Measurements from ENCODE around the gene POT1. TPM values are rescaled to one million over a fixed set of nuclear protein-coding genes. Genes with fewer than 3 reads are reported as not detected.

POT1 gene
- total RNA-seq, 4 donors from 2014 or later: 3.7 to 15.1 (median 14.7) TPM

- DNase-seq: no peak
- WGBS, 2 donors (ENCODE audit: low coverage in 1 of 2): 88 to 95% methylated on average over 2 of the region's 2 CpGs
- no peaks in the 10 kb centered on the region for H3K9me3 ChIP-seq
- no peaks in the 10 kb centered on the region for H3K4me1 ChIP-seq
- in situ Hi-C loops (cut with MboI; ENCODE audit: low pct_ligation_motif_present in 1 of 4, low pct_unique_long_range_greater_than_20kb in 1 of 4, low sequenced_read_pairs in 3 of 4) (loop anchor here in 3 of 4 donors (10.0 to 25.0 kb wide), 2 partner anchors 619 to 627 kb away; no protein-coding TSS in a partner anchor), intact Hi-C loops (cut with DNase I; ENCODE audit: low total_unique reads) (no loop called here)
- no peaks in the 10 kb centered on the region for H3K27me3 ChIP-seq
- no peak overlapping the region for H3K4me3 ChIP-seq
- no peak overlapping the region for H3K27ac ChIP-seq
- TF ChIP-seq CTCF (IDR thresholded peaks at IDR 0.05) (no peak), EP300 (IDR thresholded peaks at IDR 0.05; ENCODE audit: low read depth) (no peak), POLR2AphosphoS5 (IDR thresholded peaks at IDR 0.05) (no peak), POLR2A (IDR thresholded peaks at IDR 0.05) (no peak)
- H3K36me3 ChIP-seq: no peaks in the 10 kb centered on the region
Observed at GRCh38 chr7:124781418-124781817, 148.2 kb downstream of the POT1 start.

- 79 to 100% methylated on average over 1 of the region's 1 CpG for WGBS, 2 donors (ENCODE audit: low coverage in 1 of 2)
- Histone ChIP-seq H3K36me3 (no peaks in the 10 kb centered on the region), H3K27ac (no peak overlapping the region), H3K4me3 (no peak overlapping the region), H3K9me3 (no peaks in the 10 kb centered on the region), H3K4me1 (no peaks in the 10 kb centered on the region), H3K27me3 (peaks cover 3% of the 10 kb centered on the region)
- intact Hi-C loops (cut with DNase I; ENCODE audit: low total_unique reads) (no loop called here), in situ Hi-C loops (cut with MboI; ENCODE audit: low pct_ligation_motif_present in 1 of 4, low pct_unique_long_range_greater_than_20kb in 1 of 4, low sequenced_read_pairs in 3 of 4) (loop anchor here in 3 of 4 donors (10.0 to 25.0 kb wide), 2 partner anchors 618 to 626 kb away; no protein-coding TSS in a partner anchor)
- TF ChIP-seq POLR2A (IDR thresholded peaks at IDR 0.05): no peak
- TF ChIP-seq EP300 (IDR thresholded peaks at IDR 0.05; ENCODE audit: low read depth): no peak
- TF ChIP-seq POLR2AphosphoS5 (IDR thresholded peaks at IDR 0.05): no peak
- no peak for TF ChIP-seq CTCF (IDR thresholded peaks at IDR 0.05)
- DNase-seq: no peak
Observed at GRCh38 chr7:124780608-124781007, 149.0 kb downstream of the POT1 start.

GRCh38 chr7:124780056-124780455 is 149.6 kb downstream of the POT1 start:
- DNase-seq: no peak
- Histone ChIP-seq H3K27ac (no peak overlapping the region), H3K27me3 (peaks cover 3% of the 10 kb centered on the region), H3K9me3 (no peaks in the 10 kb centered on the region), H3K4me1 (no peaks in the 10 kb centered on the region), H3K36me3 (no peaks in the 10 kb centered on the region), H3K4me3 (no peak overlapping the region)
- no peak for TF ChIP-seq CTCF (IDR thresholded peaks at IDR 0.05)
- intact Hi-C loops (cut with DNase I; ENCODE audit: low total_unique reads): no loop called here
- in situ Hi-C loops (cut with MboI; ENCODE audit: low pct_ligation_motif_present in 1 of 4, low pct_unique_long_range_greater_than_20kb in 1 of 4, low sequenced_read_pairs in 3 of 4): loop anchor here in 3 of 4 donors (10.0 to 25.0 kb wide), 2 partner anchors 618 to 625 kb away; no protein-coding TSS in a partner anchor

- Histone ChIP-seq H3K4me1 (no peaks in the 10 kb centered on the region), H3K27me3 (peaks cover 3% of the 10 kb centered on the region), H3K36me3 (no peaks in the 10 kb centered on the region), H3K9me3 (no peaks in the 10 kb centered on the region), H3K4me3 (no peak overlapping the region), H3K27ac (no peak overlapping the region)
- TF ChIP-seq EP300 (IDR thresholded peaks at IDR 0.05; ENCODE audit: low read depth) (no peak), CTCF (IDR thresholded peaks at IDR 0.05) (no peak), POLR2AphosphoS5 (IDR thresholded peaks at IDR 0.05) (no peak), POLR2A (IDR thresholded peaks at IDR 0.05) (no peak)
- intact Hi-C loops (cut with DNase I; ENCODE audit: low total_unique reads): no loop called here
- in situ Hi-C loops (cut with MboI; ENCODE audit: low pct_ligation_motif_present in 1 of 4, low pct_unique_long_range_greater_than_20kb in 1 of 4, low sequenced_read_pairs in 3 of 4): loop anchor here in 3 of 4 donors (10.0 to 25.0 kb wide), 2 partner anchors 617 to 625 kb away; no protein-coding TSS in a partner anchor
- DNase-seq: no peak
Observed at GRCh38 chr7:124779620-124780019, 150.0 kb downstream of the POT1 start.

Measured in transverse colon (tissue), 4 donors.